ENCODE results near the gene UBL3.

The UBL3 gene

GRCh38 chr13:29761160-29761559 is 89.3 kb downstream of the UBL3 start:
- Mint-ChIP-seq H3K9me3 (peaks cover 14% of the 10 kb centered on the region), H3K27me3 (ENCODE audit: low read depth, poor library complexity) (no peaks in the 10 kb centered on the region), H3K27ac (no peak overlapping the region), H3K4me3 (no peak overlapping the region), H3K4me1 (no peaks in the 10 kb centered on the region), H3K36me3 (ENCODE audit: low read depth) (peaks cover 6% of the 10 kb centered on the region)
- TF ChIP-seq, protein P1, sequence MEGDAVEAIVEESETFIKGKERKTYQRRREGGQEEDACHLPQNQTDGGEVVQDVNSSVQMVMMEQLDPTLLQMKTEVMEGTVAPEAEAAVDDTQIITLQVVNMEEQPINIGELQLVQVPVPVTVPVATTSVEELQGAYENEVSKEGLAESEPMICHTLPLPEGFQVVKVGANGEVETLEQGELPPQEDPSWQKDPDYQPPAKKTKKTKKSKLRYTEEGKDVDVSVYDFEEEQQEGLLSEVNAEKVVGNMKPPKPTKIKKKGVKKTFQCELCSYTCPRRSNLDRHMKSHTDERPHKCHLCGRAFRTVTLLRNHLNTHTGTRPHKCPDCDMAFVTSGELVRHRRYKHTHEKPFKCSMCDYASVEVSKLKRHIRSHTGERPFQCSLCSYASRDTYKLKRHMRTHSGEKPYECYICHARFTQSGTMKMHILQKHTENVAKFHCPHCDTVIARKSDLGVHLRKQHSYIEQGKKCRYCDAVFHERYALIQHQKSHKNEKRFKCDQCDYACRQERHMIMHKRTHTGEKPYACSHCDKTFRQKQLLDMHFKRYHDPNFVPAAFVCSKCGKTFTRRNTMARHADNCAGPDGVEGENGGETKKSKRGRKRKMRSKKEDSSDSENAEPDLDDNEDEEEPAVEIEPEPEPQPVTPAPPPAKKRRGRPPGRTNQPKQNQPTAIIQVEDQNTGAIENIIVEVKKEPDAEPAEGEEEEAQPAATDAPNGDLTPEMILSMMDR (IDR thresholded peaks at IDR 0.05): no peak
- no peak for DNase-seq

DNA sequence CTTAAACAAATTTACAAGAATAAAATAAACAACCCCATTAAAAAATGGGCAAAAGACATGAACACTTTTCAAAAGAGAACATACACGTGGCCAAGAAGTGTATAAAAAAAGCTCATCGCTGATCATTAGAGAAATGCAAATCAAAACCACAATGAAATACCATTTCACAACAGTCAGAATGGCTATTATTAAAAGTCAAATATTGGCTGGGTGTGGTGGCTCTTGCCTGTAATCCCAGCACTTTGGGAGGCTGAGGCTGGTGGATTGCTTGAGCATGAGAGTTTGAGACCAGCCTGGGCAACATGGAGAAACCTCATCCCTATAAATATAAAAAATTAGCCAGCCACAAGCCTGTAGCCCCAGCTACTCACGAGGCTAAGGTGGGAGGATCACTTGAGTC is 89.9 kb downstream of the UBL3 start:
- H3K27ac Mint-ChIP-seq: no peak overlapping the region
- TF ChIP-seq, protein P1 (IDR thresholded peaks at IDR 0.05): no peak
- no peaks in the 10 kb centered on the region for H3K27me3 Mint-ChIP-seq (ENCODE audit: low read depth, poor library complexity)

GRCh38 chr13:29758531-29759114 is 91.8 kb downstream of the UBL3 start:
- DNase-seq: no peak
- H3K4me3 Mint-ChIP-seq: no peak overlapping the region
- no peak overlapping the region for H3K27ac Mint-ChIP-seq
- H3K27me3 Mint-ChIP-seq (ENCODE audit: low read depth, poor library complexity): no peaks in the 10 kb centered on the region
- H3K4me1 Mint-ChIP-seq: peaks cover 8% of the 10 kb centered on the region
- peaks cover 6% of the 10 kb centered on the region for H3K36me3 Mint-ChIP-seq (ENCODE audit: low read depth)
- H3K9me3 Mint-ChIP-seq: peaks cover 14% of the 10 kb centered on the region
- TF ChIP-seq, protein P1 (IDR thresholded peaks at IDR 0.05): no peak

More for the DNA sequence above, 89.9 kb downstream of the UBL3 start:
- H3K9me3 Mint-ChIP-seq: peaks cover 14% of the 10 kb centered on the region
- H3K4me1 Mint-ChIP-seq: no peaks in the 10 kb centered on the region
- DNase-seq: no peak
- peaks cover 6% of the 10 kb centered on the region for H3K36me3 Mint-ChIP-seq (ENCODE audit: low read depth)
- no peak overlapping the region for H3K4me3 Mint-ChIP-seq

GRCh38 chr13:29756506-29756905 is 93.9 kb downstream of the UBL3 start:
- H3K4me1 Mint-ChIP-seq: peaks cover 11% of the 10 kb centered on the region
- no peak for DNase-seq
- no peak overlapping the region for H3K4me3 Mint-ChIP-seq
- H3K27me3 Mint-ChIP-seq (ENCODE audit: low read depth, poor library complexity): no peaks in the 10 kb centered on the region
- H3K27ac Mint-ChIP-seq: no peak overlapping the region
- TF ChIP-seq, protein P1 (IDR thresholded peaks at IDR 0.05): no peak
- H3K36me3 Mint-ChIP-seq (ENCODE audit: low read depth): peaks cover 6% of the 10 kb centered on the region
- H3K9me3 Mint-ChIP-seq: peaks cover 12% of the 10 kb centered on the region

- Mint-ChIP-seq H3K27ac (no peak overlapping the region), H3K36me3 (ENCODE audit: low read depth) (no peaks in the 10 kb centered on the region), H3K4me3 (no peak overlapping the region), H3K4me1 (peaks cover 11% of the 10 kb centered on the region), H3K27me3 (ENCODE audit: low read depth, poor library complexity) (peaks cover 4% of the 10 kb centered on the region), H3K9me3 (peaks cover 2% of the 10 kb centered on the region)
- DNase-seq: no peak
- TF ChIP-seq, protein P1 (IDR thresholded peaks at IDR 0.05): no peak
These were observed 96.0 kb downstream of the UBL3 start for GRCh38 chr13:29754473-29754806.
